IPS DF 19.7 (cell line): ENCODE data around the gene LCE2B.

Experiments used
- DNase-seq: peaks from one replicate; pipeline ENCODE4 v3.0.0-alpha.2; 2013; ENCODE audit warnings: low read depth, low spot score

Gene LCE2B

DNA sequence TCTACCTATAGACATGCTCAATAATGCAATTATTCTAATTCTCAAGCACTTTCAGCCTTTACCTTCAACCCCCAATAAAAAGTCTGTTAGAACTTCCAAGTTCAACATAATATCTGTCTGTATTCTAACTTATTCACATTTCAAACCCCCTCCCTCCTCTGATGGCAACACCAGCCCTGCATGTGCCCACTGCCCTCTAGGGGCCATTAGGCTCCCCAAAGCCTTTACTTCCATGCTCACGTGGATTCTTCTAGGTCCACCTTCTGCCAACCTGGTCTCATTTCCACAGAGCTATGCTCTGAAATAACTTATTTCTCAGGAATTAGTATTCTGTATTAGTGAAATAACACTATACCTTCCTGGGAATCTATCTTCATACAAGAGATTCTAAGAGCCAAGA, 49.7 kb downstream of the LCE2B start:
- no peak for DNase-seq
